ENCODE measurements around the gene CACNA1G.

Gene CACNA1G

DNA sequence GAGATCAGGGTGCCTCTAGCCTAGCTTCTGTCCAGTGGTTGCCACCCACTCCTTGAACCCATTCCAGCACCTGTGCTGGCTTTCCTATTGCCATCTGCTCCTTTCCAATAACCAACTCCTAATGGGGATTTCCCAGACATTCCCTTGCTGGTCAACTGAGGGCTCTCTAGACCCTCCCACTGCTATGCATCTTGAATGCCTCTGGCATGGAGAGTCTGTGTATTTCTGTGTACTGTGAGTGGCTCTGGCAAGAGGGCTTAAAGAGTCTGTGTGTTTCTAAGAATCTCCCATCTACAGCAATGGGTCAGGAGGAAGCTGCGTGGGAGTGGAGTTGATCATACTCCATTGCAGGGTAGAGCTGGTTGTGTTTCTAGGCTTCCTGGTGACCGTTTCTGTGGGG, 39.0 kb upstream of the CACNA1G start:
- TF ChIP-seq POLR2A (IDR thresholded peaks at IDR 0.05; ENCODE audit: extremely low read depth, insufficient read length) (no peak), MYC (IDR thresholded peaks at IDR 0.05; ENCODE audit: low read depth, low read length) (no peak)
- TF ChIP-seq, protein P1, sequence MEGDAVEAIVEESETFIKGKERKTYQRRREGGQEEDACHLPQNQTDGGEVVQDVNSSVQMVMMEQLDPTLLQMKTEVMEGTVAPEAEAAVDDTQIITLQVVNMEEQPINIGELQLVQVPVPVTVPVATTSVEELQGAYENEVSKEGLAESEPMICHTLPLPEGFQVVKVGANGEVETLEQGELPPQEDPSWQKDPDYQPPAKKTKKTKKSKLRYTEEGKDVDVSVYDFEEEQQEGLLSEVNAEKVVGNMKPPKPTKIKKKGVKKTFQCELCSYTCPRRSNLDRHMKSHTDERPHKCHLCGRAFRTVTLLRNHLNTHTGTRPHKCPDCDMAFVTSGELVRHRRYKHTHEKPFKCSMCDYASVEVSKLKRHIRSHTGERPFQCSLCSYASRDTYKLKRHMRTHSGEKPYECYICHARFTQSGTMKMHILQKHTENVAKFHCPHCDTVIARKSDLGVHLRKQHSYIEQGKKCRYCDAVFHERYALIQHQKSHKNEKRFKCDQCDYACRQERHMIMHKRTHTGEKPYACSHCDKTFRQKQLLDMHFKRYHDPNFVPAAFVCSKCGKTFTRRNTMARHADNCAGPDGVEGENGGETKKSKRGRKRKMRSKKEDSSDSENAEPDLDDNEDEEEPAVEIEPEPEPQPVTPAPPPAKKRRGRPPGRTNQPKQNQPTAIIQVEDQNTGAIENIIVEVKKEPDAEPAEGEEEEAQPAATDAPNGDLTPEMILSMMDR (IDR thresholded peaks at IDR 0.05; ENCODE audit: low read depth, low read length) = no peak
- TF ChIP-seq, protein P2, sequence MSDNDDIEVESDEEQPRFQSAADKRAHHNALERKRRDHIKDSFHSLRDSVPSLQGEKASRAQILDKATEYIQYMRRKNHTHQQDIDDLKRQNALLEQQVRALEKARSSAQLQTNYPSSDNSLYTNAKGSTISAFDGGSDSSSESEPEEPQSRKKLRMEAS (IDR thresholded peaks at IDR 0.05; ENCODE audit: low read depth, low read length) = no peak
- DNase-seq (ENCODE audit: low read depth) = no peak
- no peak overlapping the region for H3K4me3 ChIP-seq (ENCODE audit: low read depth, low read length)

DNA sequence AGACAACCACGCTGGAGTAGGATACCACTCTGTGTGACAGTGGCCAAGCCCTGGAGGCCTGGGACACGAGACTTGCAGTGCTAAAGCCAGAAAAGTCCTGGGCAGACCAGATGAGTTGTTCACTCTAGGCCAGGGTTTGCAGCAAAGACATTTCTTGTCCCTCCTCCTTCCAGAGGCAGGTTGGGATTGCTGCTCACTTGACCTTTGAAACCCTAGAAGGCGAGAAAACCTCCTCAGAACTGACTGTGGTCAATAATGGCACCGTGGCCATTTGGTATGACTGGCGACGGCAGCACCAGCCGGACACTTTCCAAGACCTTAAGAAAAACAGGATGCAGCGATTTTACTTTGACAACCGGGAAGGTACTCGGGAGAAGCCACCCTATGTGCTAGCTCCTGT, 37.7 kb upstream of the CACNA1G start:
- TF ChIP-seq POLR2A (IDR thresholded peaks at IDR 0.05; ENCODE audit: extremely low read depth, insufficient read length) (no peak), MYC (IDR thresholded peaks at IDR 0.05; ENCODE audit: low read depth, low read length) (no peak)
- TF ChIP-seq, protein P2 (IDR thresholded peaks at IDR 0.05; ENCODE audit: low read depth, low read length) = no peak
- TF ChIP-seq, protein P1 (IDR thresholded peaks at IDR 0.05; ENCODE audit: low read depth, low read length) = no peak
- no peak overlapping the region for H3K4me3 ChIP-seq (ENCODE audit: low read depth, low read length)
- no peak for DNase-seq (ENCODE audit: low read depth)

DNA sequence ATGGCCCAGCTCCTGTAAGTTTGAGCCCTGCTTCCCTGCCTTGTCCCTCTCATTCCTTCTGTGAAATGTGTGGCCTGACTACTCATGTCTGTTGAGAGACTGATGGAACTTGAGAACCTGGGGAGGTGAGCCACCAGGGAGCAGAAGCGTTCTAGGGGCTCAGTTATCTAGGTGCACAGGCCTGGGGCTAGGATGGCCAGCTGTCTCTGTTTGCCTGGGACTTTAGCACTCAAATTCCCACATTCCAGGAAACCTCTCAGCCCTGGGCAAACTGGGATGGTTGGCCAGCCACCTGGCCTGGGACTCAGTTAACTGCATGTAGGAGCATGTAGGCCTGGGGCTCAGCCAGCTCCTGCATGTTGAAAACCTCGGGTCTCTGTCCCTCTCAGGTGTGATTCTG, 37.3 kb upstream of the CACNA1G start:
- TF ChIP-seq MYC (IDR thresholded peaks at IDR 0.05; ENCODE audit: low read depth, low read length) = no peak
- no peak for DNase-seq (ENCODE audit: low read depth)
- no peak overlapping the region for H3K4me3 ChIP-seq (ENCODE audit: low read depth, low read length)

DNA sequence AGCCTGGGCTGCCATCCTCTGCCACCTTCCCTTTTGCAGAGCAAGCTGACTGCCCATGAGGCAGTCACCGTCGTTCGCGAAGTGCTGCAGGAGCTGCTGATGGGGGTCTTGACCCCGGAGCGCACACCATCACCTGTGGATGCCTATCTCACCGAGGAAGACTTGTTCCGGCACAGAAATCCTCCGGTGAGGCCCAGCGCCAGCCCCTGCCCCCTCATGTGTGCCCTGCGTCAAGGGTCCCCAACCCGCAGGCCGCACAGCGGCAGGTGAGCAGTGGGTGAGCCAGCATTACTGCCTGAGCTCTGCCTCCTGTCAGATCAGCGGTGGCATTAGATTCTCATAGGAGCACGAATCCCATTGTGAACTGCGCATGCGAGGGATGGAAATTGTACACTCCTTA, 35.7 kb upstream of the CACNA1G start:
- DNase-seq (ENCODE audit: low read depth) = no peak
- TF ChIP-seq, protein P2 (IDR thresholded peaks at IDR 0.05; ENCODE audit: low read depth, low read length) = no peak
- TF ChIP-seq MYC (IDR thresholded peaks at IDR 0.05; ENCODE audit: low read depth, low read length) (no peak), POLR2A (IDR thresholded peaks at IDR 0.05; ENCODE audit: extremely low read depth, insufficient read length) (no peak)
- TF ChIP-seq, protein P1 (IDR thresholded peaks at IDR 0.05; ENCODE audit: low read depth, low read length) = no peak

DNA sequence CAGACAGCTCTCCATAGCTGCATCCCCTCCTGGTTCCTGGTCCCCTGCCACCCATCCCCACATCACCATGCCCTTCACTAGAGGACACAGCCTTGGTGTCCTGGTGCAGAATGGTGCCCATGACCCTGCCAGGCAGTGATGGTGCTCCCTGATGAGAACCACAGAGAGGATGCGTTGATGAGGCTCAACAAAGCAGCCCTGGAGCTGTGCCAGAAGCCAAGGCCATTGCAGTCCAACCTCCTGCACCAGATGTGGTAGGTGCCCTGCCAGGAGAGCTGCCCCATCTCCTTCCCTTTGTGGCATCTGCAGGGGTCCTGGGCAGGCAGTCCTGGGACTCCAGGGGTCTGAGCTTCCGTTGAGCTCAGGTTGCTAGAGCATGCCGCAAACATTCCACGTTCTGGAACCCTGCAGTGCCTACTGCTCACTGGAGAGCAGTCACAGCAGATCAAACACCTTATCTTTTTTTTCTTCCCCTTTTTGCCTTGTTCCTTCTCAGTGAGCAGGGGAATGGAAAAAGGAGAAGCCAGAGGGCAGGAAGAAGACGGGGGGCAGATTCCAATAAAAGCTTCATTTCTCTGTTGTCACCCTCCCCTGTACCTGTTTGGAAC, 33.3 kb upstream of the CACNA1G start:
- TF ChIP-seq, protein P2 (IDR thresholded peaks at IDR 0.05; ENCODE audit: low read depth, low read length) = no peak
- TF ChIP-seq, protein P1 (IDR thresholded peaks at IDR 0.05; ENCODE audit: low read depth, low read length) = no peak
- TF ChIP-seq MYC (IDR thresholded peaks at IDR 0.05; ENCODE audit: low read depth, low read length) = no peak
- TF ChIP-seq POLR2A (IDR thresholded peaks at IDR 0.05; ENCODE audit: extremely low read depth, insufficient read length) = no peak
- DNase-seq (ENCODE audit: low read depth) = no peak
- H3K4me3 ChIP-seq (ENCODE audit: low read depth, low read length) = no peak overlapping the region

More for the DNA sequence above, 35.7 kb upstream of the CACNA1G start:
- no peak overlapping the region for H3K4me3 ChIP-seq (ENCODE audit: low read depth, low read length)

DNA sequence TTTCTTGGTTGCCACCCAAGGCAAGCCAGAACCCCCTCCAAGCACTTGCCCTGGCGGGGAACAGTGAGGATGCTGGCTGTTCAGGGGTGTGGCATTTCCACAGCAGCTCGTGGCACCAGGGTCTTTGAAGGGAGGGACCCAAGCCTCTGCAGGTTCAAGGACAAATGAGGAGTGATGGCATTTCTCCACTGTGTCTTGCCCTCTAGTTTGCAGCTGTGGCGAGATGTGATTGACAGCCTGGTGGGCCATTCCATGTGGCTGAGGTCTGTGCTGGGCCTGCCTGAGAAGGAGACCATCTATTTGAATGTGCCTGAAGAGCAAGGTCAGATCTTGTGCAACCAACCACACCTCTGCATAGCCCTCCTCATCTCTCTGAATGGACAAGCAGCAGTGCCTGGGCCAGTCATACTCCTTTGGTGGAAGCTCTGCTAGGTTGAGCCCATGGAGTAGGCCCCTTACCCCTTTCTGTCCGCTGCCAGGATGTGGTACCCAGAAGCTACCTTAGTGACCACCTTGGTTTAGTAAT, 32.5 kb upstream of the CACNA1G start:
- no peak for DNase-seq (ENCODE audit: low read depth)
- no peak overlapping the region for H3K4me3 ChIP-seq (ENCODE audit: low read depth, low read length)
- TF ChIP-seq MYC (IDR thresholded peaks at IDR 0.05; ENCODE audit: low read depth, low read length) (no peak), POLR2A (IDR thresholded peaks at IDR 0.05; ENCODE audit: extremely low read depth, insufficient read length) (no peak)
- TF ChIP-seq, protein P1 (IDR thresholded peaks at IDR 0.05; ENCODE audit: low read depth, low read length) = no peak
- TF ChIP-seq, protein P2 (IDR thresholded peaks at IDR 0.05; ENCODE audit: low read depth, low read length) = no peak
